ENCODE measurements around the gene COL28A1. TPM values are rescaled to one million over a fixed set of nuclear protein-coding genes. Genes with fewer than 3 reads are reported as not detected.

Gene COL28A1
- total RNA-seq (ENCODE audit: unreplicated experiment): not detected
- long read RNA-seq: 0 reads

- Mint-ChIP-seq H3K4me3 (ENCODE audit: unreplicated experiment) (no peak within 1 kb of the TSS), H3K9me3 (ENCODE audit: unreplicated experiment) (no peaks in the 10 kb centered on the region), H3K27me3 (ENCODE audit: unreplicated experiment) (no peaks in the 10 kb centered on the region), H3K4me1 (ENCODE audit: unreplicated experiment) (no peaks in the 10 kb centered on the region), H3K27ac (ENCODE audit: unreplicated experiment) (no peak within 1 kb of the TSS), H3K36me3 (ENCODE audit: low read depth, unreplicated experiment) (no peaks in the 10 kb centered on the region)
- TF ChIP-seq CTCF (IDR thresholded peaks at IDR 0.05; ENCODE audit: unreplicated experiment): no peak
- DNase-seq (ENCODE audit: low spot score): no peak
Observed at GRCh38 chr7:7535691-7536090, at the start of gene COL28A1. TSS of gene COL28A1 (minus strand) at chr7:7535873. CDS start at chr7:7532875, 2,998 bp downstream.

GRCh38 chr7:7584653-7585052 lies 49.0 kb upstream of the COL28A1 start:
- no peak for TF ChIP-seq CTCF (IDR thresholded peaks at IDR 0.05; ENCODE audit: unreplicated experiment)
- Mint-ChIP-seq H3K27me3 (ENCODE audit: unreplicated experiment) (no peaks in the 10 kb centered on the region), H3K36me3 (ENCODE audit: low read depth, unreplicated experiment) (no peaks in the 10 kb centered on the region), H3K9me3 (ENCODE audit: unreplicated experiment) (no peaks in the 10 kb centered on the region), H3K4me1 (ENCODE audit: unreplicated experiment) (no peaks in the 10 kb centered on the region), H3K27ac (ENCODE audit: unreplicated experiment) (no peak overlapping the region), H3K4me3 (ENCODE audit: unreplicated experiment) (no peak overlapping the region)
- DNase-seq (ENCODE audit: low spot score): no peak

- Mint-ChIP-seq H3K9me3 (ENCODE audit: unreplicated experiment) (no peaks in the 10 kb centered on the region), H3K27ac (ENCODE audit: unreplicated experiment) (no peak overlapping the region), H3K36me3 (ENCODE audit: low read depth, unreplicated experiment) (no peaks in the 10 kb centered on the region), H3K4me1 (ENCODE audit: unreplicated experiment) (no peaks in the 10 kb centered on the region), H3K4me3 (ENCODE audit: unreplicated experiment) (no peak overlapping the region), H3K27me3 (ENCODE audit: unreplicated experiment) (no peaks in the 10 kb centered on the region)
- TF ChIP-seq CTCF (IDR thresholded peaks at IDR 0.05; ENCODE audit: unreplicated experiment): no peak
- no peak for DNase-seq (ENCODE audit: low spot score)
Observed at GRCh38 chr7:7583731-7584130, 48.1 kb upstream of the COL28A1 start.

DNA sequence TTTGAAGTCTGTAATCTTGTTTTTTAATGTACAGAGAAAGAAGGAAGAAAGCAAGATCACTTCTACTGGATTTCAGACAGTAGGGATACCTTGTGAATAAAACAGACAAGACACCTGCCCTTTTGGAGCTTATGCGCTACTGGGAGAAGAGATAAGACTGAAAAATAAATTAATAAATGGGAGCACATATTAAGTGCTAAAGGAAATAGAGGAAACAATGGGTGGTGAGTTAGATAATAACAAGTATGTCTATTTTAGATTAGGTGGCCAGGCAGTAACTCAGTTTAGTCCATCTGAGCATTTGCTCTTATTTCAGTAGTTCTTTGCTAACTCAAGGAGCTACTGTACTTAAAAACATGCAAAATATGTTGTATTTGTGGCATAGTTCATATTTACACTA lies 46.9 kb upstream of the COL28A1 start:
- no peak for DNase-seq (ENCODE audit: low spot score)
- no peak overlapping the region for H3K27ac Mint-ChIP-seq (ENCODE audit: unreplicated experiment)
- no peak for TF ChIP-seq CTCF (IDR thresholded peaks at IDR 0.05; ENCODE audit: unreplicated experiment)
- no peaks in the 10 kb centered on the region for H3K9me3 Mint-ChIP-seq (ENCODE audit: unreplicated experiment)
- H3K4me1 Mint-ChIP-seq (ENCODE audit: unreplicated experiment): no peaks in the 10 kb centered on the region
- no peaks in the 10 kb centered on the region for H3K27me3 Mint-ChIP-seq (ENCODE audit: unreplicated experiment)
- H3K4me3 Mint-ChIP-seq (ENCODE audit: unreplicated experiment): no peak overlapping the region
- no peaks in the 10 kb centered on the region for H3K36me3 Mint-ChIP-seq (ENCODE audit: low read depth, unreplicated experiment)

DNA sequence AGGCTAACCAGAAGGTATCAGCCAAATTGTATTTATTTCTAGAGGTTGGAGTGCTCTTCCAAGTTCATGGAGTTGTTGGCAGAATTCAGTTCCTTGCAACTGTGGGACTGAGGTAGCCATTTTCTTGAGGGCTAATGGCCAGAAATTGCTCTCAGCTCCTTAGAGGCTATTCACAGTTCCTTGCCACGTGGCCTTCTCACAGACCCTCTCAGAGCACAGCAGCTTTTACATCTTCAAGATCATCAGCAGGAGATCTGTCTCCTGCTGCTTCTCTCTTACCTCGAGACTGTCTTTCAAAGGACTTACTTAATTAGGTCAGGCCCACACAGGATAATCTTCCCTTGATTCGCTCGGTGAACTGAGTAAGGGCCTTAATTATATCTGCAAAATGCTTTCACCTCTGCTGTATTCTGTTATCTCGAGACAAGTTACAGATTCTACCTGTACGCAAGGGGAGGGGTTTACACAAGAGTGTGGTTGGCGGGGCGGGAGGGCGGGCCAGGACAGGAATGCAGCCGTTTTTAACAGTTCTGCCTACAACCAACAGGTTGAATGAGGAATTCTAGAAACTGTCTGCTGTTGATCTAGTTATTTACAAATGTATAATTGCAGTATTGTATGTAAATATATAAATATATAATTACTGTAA lies 46.0 kb upstream of the COL28A1 start:
- no peak overlapping the region for H3K27ac Mint-ChIP-seq (ENCODE audit: unreplicated experiment)
- H3K4me3 Mint-ChIP-seq (ENCODE audit: unreplicated experiment): no peak overlapping the region
- no peaks in the 10 kb centered on the region for H3K4me1 Mint-ChIP-seq (ENCODE audit: unreplicated experiment)
- no peaks in the 10 kb centered on the region for H3K9me3 Mint-ChIP-seq (ENCODE audit: unreplicated experiment)
- no peaks in the 10 kb centered on the region for H3K27me3 Mint-ChIP-seq (ENCODE audit: unreplicated experiment)
- no peak for TF ChIP-seq CTCF (IDR thresholded peaks at IDR 0.05; ENCODE audit: unreplicated experiment)
- DNase-seq (ENCODE audit: low spot score): no peak
- H3K36me3 Mint-ChIP-seq (ENCODE audit: low read depth, unreplicated experiment): no peaks in the 10 kb centered on the region
